HCT116 (cell line): Measurements from ENCODE around the gene TCF7L1.

Source experiments
- ELF1 ChIP-seq: IDR thresholded peaks from 2 replicates; pipeline ENCODE4 v1.6.1; 2012; ENCODE audit warnings: low read depth, borderline replicate concordance
- EZH2 ChIP-seq: fragments of 200-600 bp; sonication (generic); IDR thresholded peaks from 2 replicates; pipeline ENCODE4 v1.6.1; 2017; ENCODE audit warnings: antibody characterized with exemption, mixed run types
- EZH2phosphoT487 ChIP-seq: fragments of 200-600 bp; IDR thresholded peaks from 2 replicates; pipeline ENCODE4 v1.6.1; 2018; ENCODE audit warnings: antibody characterized with exemption, borderline replicate concordance

DNA sequence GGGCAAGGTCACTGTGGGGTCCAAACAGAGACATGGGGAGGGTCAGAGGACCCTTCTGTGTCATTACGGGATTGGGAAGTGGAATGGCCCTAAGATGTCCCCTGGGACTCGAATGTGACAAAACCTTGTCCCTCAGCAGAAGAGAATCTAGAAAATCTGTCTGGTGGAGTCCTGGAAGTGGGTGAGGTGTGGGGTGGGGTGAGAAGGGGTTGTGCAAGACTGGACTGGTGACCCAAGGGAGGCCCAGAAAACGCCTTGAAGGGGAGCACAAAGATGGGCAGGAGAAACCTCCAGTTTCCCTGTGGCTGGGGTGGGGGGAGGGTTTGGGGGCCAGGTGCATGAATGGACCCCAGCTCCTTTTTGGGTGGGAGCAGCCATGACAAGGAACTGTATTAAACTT lies 79.6 kb downstream of the TCF7L1 start:
- TF ChIP-seq ELF1 (no peak), EZH2 (no peak), EZH2phosphoT487 (no peak)
